ENCODE measurements around the gene C5orf24.

C5orf24 gene

DNA sequence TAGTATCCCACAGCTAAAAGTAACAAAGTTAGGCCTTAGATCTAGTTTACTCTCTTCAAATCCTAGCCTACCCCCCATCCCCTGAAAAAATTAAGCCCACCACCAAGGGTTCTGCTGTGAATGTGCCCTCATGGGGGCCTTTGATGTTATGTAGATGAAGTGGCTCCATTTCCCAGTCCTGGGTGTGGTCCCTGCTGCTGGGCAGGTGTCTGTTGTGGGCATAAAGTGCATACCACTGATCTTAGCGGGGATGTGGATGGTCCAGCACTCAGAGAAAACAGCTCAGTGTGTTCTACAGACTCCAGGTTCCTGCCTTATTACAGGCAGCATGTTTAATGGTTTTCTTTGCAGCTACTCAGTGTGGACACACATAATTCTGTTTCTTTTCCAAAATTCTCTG is 61.0 kb downstream of the C5orf24 start:
- Histone ChIP-seq H3K79me2 (ENCODE audit: low read length) (peaks cover 12% of the 10 kb centered on the region), H4K20me1 (ENCODE audit: insufficient read depth, low read length) (no peaks in the 10 kb centered on the region), H3K4me1 (ENCODE audit: low read length) (peaks cover 18% of the 10 kb centered on the region), H3K36me3 (replicated peaks; ENCODE audit: insufficient read depth, low read length) (no peaks in the 10 kb centered on the region), H3K9ac (ENCODE audit: low read length) (no peak overlapping the region), H3F3A (ENCODE audit: insufficient read depth, low read length) (peaks cover 27% of the 10 kb centered on the region), H3K27me3 (replicated peaks; ENCODE audit: insufficient read depth, low read length) (no peaks in the 10 kb centered on the region), H3K9me2 (replicated peaks; ENCODE audit: insufficient read depth, low read length) (no peaks in the 10 kb centered on the region), H2AFZ (ENCODE audit: low read length) (no peak overlapping the region), H3K9me3 (replicated peaks; ENCODE audit: insufficient read depth, low read length) (no peaks in the 10 kb centered on the region), H3K27ac (ENCODE audit: low read length) (no peak overlapping the region), H3K4me3 (ENCODE audit: low read length) (no peak overlapping the region), H3K4me2 (ENCODE audit: low read depth, low read length) (no peak overlapping the region)
- TF ChIP-seq EZH2phosphoT487 (IDR thresholded peaks at IDR 0.05; ENCODE audit: low read length) (no peak), EZH2 (optimal IDR thresholded peaks at IDR 0.05; ENCODE audit: low read depth, low read length) (no peak)
- TF ChIP-seq, protein P1, sequence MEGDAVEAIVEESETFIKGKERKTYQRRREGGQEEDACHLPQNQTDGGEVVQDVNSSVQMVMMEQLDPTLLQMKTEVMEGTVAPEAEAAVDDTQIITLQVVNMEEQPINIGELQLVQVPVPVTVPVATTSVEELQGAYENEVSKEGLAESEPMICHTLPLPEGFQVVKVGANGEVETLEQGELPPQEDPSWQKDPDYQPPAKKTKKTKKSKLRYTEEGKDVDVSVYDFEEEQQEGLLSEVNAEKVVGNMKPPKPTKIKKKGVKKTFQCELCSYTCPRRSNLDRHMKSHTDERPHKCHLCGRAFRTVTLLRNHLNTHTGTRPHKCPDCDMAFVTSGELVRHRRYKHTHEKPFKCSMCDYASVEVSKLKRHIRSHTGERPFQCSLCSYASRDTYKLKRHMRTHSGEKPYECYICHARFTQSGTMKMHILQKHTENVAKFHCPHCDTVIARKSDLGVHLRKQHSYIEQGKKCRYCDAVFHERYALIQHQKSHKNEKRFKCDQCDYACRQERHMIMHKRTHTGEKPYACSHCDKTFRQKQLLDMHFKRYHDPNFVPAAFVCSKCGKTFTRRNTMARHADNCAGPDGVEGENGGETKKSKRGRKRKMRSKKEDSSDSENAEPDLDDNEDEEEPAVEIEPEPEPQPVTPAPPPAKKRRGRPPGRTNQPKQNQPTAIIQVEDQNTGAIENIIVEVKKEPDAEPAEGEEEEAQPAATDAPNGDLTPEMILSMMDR (IDR thresholded peaks at IDR 0.05; ENCODE audit: low read length), result no peak
- DNase-seq, result no peak
